HT1080 (cell line): ENCODE measurements around the gene CGRRF1. TPM values are rescaled to one million over a fixed set of nuclear protein-coding genes. Genes with fewer than 3 reads are reported as not detected.
A peak's percentile ranks its signal among the peaks of the same experiment; 100 is the strongest.

Experiments
- DNase-seq: peaks from one replicate; pipeline ENCODE4 v3.0.0-alpha.2; 2015; ENCODE audit warnings: low read depth
- total RNA-seq: library from RNA; depleted of rRNA; stranded (reverse); fragments of >200 nt; shearing (Covaris generic); gene quantifications from 2 replicates; pipeline ENCODE4 v1.2.3, GENCODE V29; 2014; rRNA removed

CGRRF1 gene
- total RNA-seq, 1 experiment from 2014 or later = 8.5 TPM

DNA sequence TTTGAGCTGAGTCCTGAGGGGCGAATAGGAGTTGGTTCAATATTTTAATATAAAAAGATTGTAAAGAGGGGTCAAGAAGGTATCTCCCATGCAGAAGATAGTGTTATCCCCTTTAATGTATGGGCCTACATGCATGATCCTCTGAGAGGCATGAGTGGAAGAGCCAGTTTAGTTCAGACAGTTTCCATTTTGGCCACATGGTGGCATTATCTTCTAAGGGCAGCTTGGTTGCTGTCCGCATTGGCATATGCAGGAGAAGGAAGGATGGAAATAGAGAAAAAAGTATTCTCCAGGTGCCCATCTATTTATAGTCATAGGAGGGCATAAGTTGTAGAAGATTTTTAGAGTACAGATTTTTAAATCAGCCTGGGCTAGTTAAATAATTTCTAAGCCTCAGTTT lies 62.6 kb downstream of the CGRRF1 start:
- peak; percentile 58 for DNase-seq

DNA sequence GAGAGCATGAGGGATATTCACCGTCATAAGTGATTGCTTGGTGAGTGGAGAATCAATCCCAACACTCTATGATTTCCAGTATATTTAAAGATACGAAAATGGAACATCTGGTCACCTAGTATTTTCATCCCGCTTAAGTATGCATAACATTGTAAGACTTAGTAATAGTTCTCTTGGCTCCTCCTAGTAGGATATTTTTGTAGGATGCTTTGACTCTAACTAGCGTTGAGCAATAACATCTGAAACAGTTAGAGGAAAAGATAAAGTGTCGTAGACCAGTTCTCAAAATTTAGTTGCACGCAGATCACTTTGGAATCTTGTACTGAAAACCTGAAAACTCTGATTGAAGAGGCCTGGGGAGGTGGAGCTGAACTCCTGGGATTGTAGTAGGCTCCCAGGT lies 64.8 kb downstream of the CGRRF1 start:
- DNase-seq = no peak

GRCh38 chr14:54577494-54577893 lies 67.8 kb downstream of the CGRRF1 start:
- no peak for DNase-seq

- DNase-seq = no peak
Measured at GRCh38 chr14:54577977-54578376, 68.3 kb downstream of the CGRRF1 start.

DNA sequence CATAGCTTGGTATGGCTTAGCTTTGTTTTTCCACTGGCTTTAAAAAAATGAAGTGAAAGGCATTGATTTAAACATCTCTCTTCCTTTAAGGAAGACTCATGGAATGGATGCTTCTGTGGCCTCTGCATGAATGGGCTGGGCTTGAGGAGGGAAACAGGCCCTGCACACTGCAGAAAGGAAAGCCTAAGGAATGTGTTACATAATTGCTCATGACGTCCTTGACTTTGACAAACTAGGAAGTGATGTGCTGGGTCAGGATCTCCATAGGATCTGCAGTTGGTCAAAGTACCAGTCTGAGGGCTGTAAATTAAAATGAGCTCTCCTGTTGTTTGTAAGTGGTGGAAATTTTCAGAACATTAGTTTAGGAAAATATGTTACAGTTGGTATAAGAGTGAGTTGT lies 69.9 kb downstream of the CGRRF1 start:
- peak; percentile 52 for DNase-seq

DNA sequence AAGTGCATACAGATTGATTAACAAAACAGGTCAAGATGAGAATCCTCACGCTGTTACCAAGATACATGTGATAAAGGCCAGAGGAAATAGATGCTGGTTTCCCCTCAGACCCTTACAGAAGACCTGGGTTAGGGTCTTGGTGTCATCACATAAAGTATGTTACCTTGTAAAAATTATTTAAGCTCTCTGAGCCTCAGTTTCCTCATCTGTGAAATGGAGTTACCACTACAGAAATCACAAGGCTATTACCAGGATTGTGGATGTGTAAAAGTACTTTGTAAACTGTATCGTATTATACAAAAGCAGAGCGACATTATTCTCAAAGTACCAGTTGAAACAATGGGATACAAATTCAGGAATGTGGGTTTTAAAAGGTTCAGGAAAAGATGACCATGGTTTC lies 71.2 kb downstream of the CGRRF1 start:
- no peak for DNase-seq

GRCh38 chr14:54582334-54582733 lies 72.6 kb downstream of the CGRRF1 start:
- DNase-seq = no peak

DNA sequence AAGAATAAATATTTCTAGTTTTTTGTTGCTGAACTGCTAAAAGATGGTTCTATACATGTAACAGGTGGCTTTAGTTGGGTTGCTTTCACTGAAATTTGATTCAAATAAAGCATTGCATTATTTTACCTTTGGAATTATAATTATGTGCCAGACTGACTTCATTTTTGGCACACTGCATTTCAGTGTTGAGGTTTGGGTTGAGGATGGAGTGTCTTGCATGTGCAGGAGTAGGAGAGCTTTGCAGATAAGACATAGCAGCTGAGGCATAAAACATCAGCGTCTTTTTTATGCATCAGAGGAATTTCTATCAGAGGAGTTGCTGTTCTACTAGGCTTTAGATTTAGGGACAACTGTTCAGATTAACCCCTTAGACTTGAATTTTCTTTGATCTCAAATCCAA lies 74.4 kb downstream of the CGRRF1 start:
- no peak for DNase-seq

GRCh38 chr14:54585214-54585613 lies 75.5 kb downstream of the CGRRF1 start:
- no peak for DNase-seq

Other genes starting within 250 kb of the CGRRF1 start
- 122 and 146 TPM in 2 replicates for gene CDKN3, start 112.9 kb upstream of the CGRRF1 start, total RNA-seq
- gene CNIH1, start 68.5 kb upstream of the CGRRF1 start, total RNA-seq = 117 and 172 TPM in 2 replicates
- 132 and 134 TPM in 2 replicates for gene GMFB, start 20.9 kb upstream of the CGRRF1 start, total RNA-seq
- 10.0 and 16.3 TPM in 2 replicates for gene SAMD4A, start 57.2 kb downstream of the CGRRF1 start, total RNA-seq